ENCODE measurements around the gene HILPDA.
"Not testable (repeated sequence)": the region's sequence is repeated elsewhere in the genome, so short reads cannot be mapped to it uniquely, and the experiment has no call there.

The HILPDA gene

DNA sequence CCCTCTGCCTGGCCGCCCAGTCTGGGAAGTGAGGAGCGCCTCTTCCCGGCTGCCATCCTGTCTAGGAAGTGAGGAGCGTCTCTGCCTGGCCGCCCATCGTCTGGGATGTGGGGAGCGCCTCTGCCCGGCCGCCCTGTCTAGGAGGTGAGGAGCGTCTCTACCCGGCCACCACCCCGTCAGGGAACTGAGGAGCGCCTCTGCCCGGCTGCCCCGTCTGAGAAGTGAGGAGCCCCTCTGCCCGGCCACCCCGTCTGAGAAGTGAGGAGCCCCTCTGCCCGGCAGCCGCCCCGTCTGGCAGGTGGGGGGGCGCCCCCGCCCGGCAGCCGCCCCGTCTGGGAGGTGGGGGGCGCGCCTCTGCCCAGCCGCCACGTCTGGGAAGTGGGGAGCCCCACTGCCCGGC, 7.7 kb downstream of the HILPDA start:
- not testable (repeated sequence) for DNase-seq (ENCODE audit: low spot score)

DNA sequence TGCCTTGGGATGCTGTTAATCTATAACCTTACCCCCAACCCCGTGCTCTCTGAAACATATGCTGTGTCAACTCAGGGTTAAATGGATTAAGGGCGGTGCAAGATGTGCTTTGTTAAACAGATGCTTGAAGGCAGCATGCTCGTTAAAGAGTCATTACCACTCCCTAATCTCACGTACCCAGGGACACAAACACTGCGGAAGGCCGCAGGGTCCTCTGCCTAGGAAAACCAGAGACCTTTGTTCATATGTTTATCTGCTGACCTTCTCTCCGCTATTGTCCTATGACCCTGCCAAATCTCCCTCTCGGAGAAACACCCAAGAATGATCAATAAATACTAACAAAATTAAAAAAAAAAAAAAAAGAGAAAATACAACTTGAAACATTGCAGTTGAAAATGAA, 8.3 kb downstream of the HILPDA start:
- not testable (repeated sequence) for DNase-seq (ENCODE audit: low spot score)

DNA sequence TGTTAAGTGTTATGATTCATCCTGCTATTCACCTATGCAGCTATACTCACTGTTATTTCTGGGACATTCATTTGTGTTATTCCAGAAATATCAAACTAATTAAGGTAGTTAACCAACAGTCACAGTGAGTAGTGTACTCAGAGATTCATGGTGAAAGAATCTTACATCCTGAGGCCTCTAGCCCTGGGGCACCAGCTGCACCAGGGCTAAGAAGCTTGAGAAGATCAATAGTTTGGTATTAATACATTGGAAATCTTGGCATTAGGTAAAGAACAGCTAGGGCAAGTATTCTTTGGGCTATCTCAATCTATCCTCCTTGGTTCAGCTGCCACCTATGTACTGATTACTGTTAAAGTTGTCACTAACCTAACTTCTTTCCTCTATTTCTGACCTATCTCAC, 11.2 kb downstream of the HILPDA start:
- DNase-seq (ENCODE audit: low spot score) = not testable (repeated sequence)

DNA sequence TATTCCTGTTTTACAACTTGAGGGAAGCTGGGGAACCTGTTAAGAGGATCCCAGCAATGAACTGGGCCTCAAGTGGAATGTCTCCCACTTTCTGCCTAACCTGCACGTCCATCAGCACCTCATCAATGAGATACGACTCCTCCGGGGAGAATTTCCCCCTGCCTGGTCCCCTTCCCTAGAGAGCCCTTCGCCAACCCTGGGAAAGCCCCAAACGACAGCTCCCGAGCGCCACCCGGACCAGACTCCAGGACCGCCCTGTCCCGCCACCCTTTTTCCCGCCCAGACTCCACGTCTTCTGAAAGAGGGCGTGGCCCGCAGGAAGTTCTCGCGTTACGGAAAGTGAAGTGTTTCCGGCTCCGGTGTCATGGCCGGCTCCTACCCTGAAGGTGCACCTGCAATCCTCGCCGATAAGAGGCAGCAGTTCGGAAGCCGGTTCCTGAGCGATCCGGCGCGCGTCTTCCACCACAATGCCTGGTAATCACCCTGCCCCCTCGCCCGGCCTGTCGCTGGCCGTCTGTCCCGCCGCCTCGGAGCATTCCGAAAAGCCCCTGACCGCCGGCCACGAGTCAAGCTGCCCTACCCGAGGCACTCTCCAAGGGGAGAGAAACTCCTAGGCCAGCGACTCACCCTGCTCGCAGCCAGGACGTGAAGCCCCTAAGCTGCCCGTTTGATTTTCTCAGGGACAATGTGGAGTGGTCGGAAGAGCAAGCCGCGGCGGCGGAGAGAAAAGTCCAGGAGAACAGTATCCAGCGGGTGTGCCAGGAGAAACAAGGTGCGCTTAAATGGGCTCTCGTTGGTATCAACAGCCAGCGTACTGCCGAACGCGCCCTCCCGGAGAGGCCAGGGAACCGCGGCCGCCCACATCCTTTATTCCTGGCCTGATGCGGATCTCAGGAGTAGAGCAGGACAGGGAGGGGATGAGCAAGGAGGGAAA, 21.0 kb downstream of the HILPDA start, which contains the start of gene METTL2B:
Gene METTL2B (plus strand): TSS at position 347 of the 934 bp plus-strand sequence. CDS start 18 bp downstream, at position 365.
- peak; percentile 95 for DNase-seq (ENCODE audit: low spot score)

DNA sequence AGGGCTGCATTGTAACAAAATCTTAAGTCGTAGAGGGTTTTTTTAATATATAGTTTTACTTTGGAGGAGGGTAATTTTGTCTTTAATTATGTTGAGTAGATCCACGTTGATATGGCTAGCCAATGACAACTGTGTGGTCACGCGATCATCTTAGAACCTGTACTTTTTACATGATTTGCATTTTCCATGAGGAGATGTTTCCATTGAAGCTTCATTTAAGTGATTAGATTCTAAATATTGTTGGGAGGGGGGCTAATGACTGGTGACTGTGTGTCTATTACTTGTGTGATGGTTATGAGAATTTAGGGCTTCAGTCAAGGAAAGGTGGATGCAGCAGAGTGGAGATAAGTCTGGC, 21.6 kb downstream of the HILPDA start:
- DNase-seq (ENCODE audit: low spot score) = not testable (repeated sequence)

DNA sequence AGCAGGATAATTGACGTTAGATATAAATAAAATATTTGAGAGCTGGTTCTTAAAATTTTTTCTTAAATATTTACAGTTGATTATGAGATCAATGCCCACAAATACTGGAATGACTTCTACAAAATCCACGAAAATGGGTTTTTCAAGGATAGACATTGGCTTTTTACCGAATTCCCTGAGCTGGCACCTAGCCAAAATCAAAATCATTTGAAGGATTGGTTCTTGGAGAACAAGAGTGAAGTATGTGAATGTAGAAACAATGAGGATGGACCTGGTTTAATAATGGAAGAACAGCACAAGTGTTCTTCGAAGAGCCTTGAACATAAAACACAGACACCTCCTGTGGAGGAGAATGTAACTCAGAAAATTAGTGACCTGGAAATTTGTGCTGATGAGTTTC, 23.4 kb downstream of the HILPDA start:
- DNase-seq (ENCODE audit: low spot score) = not testable (repeated sequence)

DNA sequence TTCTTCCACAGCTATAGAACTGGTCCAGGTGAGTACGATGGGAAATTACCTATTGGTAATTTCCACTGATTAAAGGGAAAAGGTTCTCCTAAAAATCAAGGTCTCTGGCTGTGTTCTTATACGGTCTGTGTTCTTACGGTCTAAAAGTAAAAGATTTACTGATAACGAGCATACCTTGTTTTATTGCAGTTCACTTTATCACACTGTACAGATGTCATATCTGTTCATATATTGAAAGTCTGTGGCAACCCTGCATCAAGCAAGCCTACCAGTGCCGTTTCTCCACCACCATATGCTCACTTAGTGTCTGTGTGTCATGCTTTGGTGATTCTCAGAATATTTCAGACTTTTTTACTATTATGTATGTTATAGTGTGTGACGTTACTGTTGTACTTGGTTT, 32.5 kb downstream of the HILPDA start:
- not testable (repeated sequence) for DNase-seq (ENCODE audit: low spot score)

DNA sequence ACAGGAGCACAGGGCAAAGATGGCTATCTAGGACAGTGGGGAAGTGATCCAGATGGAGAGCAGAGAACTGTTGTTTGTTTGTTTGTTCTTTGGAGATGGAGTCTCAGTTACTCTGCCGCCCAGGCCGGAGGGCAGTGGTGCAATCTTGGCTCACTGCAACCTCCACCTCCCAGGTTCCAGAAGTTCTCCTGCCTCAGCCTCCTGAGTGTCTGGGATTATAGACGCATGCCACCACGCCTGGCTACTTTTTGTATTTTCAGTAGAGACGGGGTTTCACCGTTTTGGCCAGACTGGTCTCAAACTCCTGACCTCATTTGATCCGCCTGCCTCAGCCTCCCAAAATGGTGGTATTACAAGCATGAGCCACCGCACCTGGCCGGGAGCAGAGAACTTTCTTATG, 41.7 kb downstream of the HILPDA start:
- DNase-seq (ENCODE audit: low spot score) = no peak

DNA sequence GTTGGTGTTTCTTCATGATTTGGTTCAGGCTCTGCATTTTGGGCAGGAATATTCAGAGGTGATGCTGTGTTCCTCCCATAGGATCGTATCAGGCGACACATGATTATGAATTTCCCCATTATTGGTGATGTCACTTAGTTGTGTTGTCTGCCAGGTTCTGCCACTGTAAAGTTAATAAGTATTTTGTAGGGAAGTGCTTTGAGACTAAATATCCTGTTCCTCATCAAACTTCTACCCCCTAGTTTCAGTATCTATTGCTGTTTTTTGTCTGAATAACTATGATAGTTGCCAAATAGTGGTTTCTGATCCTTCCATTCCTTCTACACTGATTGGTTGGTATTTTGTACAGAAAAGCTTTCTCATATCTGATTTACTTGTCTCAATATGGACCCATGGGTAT, 49.7 kb downstream of the HILPDA start:
- not testable (repeated sequence) for DNase-seq (ENCODE audit: low spot score)

DNA sequence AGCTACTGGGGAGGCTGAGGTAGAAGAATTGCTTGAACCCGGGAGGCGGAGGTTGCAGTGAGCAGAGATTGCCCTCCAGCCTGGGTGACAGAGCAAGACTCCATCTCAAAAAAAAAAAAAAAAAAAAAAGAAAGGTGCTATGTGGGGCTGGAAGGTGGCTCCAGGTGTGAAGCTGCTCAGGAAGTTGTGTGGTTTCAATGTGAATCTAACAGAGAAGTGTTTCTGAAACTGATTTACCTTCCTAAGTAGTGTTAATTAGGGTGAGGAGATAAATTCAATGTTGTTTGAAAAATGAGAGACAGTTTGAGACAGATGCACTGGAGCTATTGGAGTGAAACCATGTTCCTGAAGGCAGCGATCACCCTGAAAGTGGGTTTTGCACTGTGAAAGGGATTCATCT, 51.1 kb downstream of the HILPDA start:
- not testable (repeated sequence) for DNase-seq (ENCODE audit: low spot score)

DNA sequence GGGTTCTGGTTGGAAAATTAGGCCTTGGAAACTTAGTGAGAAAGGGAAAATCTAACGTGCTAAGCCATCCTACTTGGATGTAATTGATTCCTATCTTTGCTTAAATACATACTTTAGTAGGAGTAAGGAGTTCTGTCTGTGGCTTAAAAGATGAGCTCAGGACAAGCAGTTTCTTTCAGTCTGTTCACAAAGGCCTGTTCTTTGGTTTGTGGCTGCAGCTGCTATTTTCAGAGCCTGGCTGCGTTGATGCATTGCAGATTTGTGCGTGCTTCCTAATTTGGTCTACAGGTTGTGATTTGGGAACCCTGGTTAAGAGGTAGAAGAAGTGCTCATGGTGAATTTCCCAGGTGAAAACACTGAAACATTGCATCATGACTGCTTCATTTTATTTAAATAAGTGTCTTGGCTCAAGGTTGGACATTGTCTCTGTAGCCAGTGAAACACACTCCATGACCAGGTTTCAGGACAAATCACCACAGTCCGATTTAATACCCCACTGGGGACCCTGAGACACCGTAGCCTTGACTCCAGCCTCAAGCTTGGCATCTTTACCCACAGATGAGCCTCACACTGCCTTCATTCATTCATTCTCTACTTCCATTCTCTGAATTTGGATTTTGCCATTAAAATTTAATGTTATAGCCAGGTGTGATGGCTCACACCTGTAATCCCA, 51.8 kb downstream of the HILPDA start:
- DNase-seq (ENCODE audit: low spot score) = not testable (repeated sequence)
